GM12874 (cell line): Measurements from ENCODE around the gene GOLGA2.

ENCODE experiments used
- TF ChIP-seq, protein P1 (sequence below): IDR thresholded peaks from 2 replicates; pipeline ENCODE4 v1.5.1; 2011; ENCODE audit warnings: low read depth, mild to moderate bottlenecking, control low read depth, low read length, moderate library complexity; ENCODE audit not compliant: insufficient read depth

The GOLGA2 gene

DNA sequence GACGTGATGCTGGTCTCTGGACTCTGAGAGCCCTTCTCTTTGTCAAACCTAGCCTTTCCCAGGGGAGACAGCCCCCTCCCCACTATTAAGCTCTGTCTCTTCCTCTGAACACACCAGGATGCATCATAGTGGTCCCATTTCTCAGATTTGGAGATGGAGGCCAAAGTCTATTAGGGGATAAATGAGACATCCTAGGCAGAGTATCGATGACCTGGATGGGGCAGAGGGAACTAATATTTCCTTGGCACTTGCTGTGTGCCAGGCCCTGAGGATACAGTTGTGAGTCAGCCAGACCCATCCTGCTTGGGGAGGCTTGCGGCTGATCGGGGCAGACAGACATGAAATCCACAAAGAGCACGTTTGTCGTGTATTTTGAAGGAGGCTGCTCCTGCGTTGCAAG lies 67.4 kb downstream of the GOLGA2 start:
- TF ChIP-seq, protein P1, sequence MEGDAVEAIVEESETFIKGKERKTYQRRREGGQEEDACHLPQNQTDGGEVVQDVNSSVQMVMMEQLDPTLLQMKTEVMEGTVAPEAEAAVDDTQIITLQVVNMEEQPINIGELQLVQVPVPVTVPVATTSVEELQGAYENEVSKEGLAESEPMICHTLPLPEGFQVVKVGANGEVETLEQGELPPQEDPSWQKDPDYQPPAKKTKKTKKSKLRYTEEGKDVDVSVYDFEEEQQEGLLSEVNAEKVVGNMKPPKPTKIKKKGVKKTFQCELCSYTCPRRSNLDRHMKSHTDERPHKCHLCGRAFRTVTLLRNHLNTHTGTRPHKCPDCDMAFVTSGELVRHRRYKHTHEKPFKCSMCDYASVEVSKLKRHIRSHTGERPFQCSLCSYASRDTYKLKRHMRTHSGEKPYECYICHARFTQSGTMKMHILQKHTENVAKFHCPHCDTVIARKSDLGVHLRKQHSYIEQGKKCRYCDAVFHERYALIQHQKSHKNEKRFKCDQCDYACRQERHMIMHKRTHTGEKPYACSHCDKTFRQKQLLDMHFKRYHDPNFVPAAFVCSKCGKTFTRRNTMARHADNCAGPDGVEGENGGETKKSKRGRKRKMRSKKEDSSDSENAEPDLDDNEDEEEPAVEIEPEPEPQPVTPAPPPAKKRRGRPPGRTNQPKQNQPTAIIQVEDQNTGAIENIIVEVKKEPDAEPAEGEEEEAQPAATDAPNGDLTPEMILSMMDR, result no peak

DNA sequence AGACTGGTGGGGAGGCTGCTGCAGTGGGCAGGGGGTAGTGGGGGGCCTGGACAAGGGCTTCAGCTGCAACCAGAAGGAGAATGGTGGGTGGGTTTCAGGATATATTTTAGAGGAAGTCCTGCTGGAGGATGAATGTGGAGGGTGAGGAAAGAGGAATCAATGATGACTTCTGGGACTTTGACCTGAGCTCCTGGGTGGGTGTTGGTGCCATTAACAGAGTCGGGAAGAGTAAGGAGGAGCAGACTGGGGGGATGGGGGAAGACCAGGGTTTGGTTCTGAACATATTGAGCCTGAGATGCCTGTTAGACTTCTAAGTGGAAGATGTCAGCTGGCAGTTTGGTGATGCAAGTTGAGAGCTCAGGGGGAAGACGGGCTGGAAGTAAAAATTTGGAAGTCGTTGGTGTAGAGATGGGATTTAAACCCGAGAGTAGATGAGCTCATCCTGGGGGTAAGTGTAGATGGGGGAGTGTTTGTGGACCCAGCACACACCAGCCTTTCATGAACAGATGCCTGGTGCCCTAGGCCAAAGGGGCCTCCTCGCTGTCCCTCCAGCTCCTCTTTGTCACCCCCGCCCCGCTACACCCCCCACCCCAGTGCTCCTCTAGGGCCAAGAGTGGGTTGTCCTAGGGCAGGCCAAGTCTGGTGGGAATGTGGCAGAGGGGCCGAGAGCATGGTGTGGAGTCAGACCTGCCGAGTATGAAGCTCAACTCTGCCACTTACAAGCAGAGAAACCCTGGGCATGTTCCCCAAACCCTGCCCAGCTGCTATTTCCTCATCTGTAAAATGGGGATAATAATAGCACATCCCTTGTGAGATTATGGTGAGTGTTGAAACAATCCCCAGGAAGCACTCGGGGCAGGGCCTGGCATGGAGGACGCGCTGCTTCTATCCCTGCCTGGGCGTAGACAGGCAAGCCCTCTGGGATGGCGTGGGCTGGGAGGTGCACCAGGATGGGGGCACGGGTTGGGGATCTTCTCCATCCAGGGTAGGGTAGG lies 68.6 kb downstream of the GOLGA2 start:
- TF ChIP-seq, protein P1, result no peak

DNA sequence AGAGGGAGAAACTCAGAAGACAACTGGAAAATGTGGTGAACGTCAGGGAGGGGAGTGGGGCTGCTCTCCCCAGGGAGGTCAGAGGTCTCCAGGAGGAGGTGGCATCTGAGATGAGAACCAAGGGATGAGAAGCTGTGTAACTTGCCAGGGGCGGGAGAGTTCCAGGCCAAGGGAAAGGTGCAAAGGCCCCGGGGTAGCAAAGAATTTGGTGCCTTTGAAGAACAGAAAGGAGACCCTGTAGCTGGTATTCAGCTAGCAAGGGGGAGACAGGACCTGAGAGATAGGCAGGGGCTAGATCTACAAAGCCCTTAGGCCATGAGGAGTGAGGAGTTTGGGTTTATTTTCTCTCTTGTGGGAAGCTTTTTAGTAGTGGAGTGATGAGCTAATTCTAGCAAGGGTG lies 69.3 kb downstream of the GOLGA2 start:
- TF ChIP-seq, protein P1, result no peak
